ENCODE results near the gene TSPAN13.
A peak's percentile ranks its signal among the peaks of the same experiment; 100 is the strongest.

GRCh38 chr7:16753102-16753931, at the start of gene TSPAN13:
- TF ChIP-seq CTCF (IDR thresholded peaks at IDR 0.05; ENCODE audit: poor library complexity, severe bottlenecking) (no peak), POLR2AphosphoS5 (IDR thresholded peaks at IDR 0.05) (peak; percentile 78), EZH2 (IDR thresholded peaks at IDR 0.05; ENCODE audit: borderline replicate concordance, insufficient read depth, low read length, poor library complexity, severe bottlenecking) (no peak), RAD21 (conservative IDR thresholded peaks at IDR 0.05) (no peak), EP300 (conservative IDR thresholded peaks at IDR 0.05; ENCODE audit: poor library complexity, severe bottlenecking) (peak; percentile 43)

All from neural cell (in vitro differentiated cells).